ENCODE data around the gene NCDN. TPM values are rescaled to one million over a fixed set of nuclear protein-coding genes. Genes with fewer than 3 reads are reported as not detected.

Gene NCDN
- total RNA-seq, 4 donors from 2014 or later = 8.7 to 16.8 (median 14.0) TPM

- intact Hi-C loops (cut with DNase I; ENCODE audit: low total_unique reads) = no loop called here
- Histone ChIP-seq H3K4me3 (no peak overlapping the region), H3K27me3 (no peaks in the 10 kb centered on the region), H3K4me1 (peaks cover 57 to 83% of the 10 kb centered on the region in 2 donors), H3K27ac (no peak overlapping the region), H3K9me3 (no peaks in the 10 kb centered on the region), H3K36me3 (no peaks in the 10 kb centered on the region)
- ATAC-seq (no peak), DNase-seq (no peak)
- in situ Hi-C loops (cut with MboI; ENCODE audit: low sequenced_read_pairs in 4 of 4) = no loop called here
- no peak for TF ChIP-seq POLR2A (IDR thresholded peaks at IDR 0.05)
- TF ChIP-seq CTCF (IDR thresholded peaks at IDR 0.05 in 4 of 5, conservative IDR thresholded peaks at IDR 0.05 in 1 of 5) = no peak
Observed at GRCh38 chr1:35536556-35537162, 20.9 kb upstream of the NCDN start.

GRCh38 chr1:35537806-35538205 lies 19.8 kb upstream of the NCDN start:
- no peaks in the 10 kb centered on the region for H3K9me3 ChIP-seq
- no peak overlapping the region for H3K27ac ChIP-seq
- in situ Hi-C loops (cut with MboI; ENCODE audit: low sequenced_read_pairs in 4 of 4) (no loop called here), intact Hi-C loops (cut with DNase I; ENCODE audit: low total_unique reads) (no loop called here)
- peaks cover 54 to 81% of the 10 kb centered on the region in 2 donors for H3K4me1 ChIP-seq
- no peak for DNase-seq
- H3K4me3 ChIP-seq = no peak overlapping the region
- ATAC-seq = no peak
- no peaks in the 10 kb centered on the region for H3K36me3 ChIP-seq
- no peaks in the 10 kb centered on the region for H3K27me3 ChIP-seq
- TF ChIP-seq POLR2A (IDR thresholded peaks at IDR 0.05) = no peak
- TF ChIP-seq CTCF (IDR thresholded peaks at IDR 0.05 in 4 of 5, conservative IDR thresholded peaks at IDR 0.05 in 1 of 5) = no peak

- no peaks in the 10 kb centered on the region for H3K27me3 ChIP-seq
- ATAC-seq (peak in 1 of 2 donors; percentile 27), DNase-seq (no peak)
- H3K27ac ChIP-seq = peak overlapping the region in 3 of 4 donors; percentile 30 to 49 (median 41)
- H3K9me3 ChIP-seq = no peaks in the 10 kb centered on the region
- TF ChIP-seq CTCF (IDR thresholded peaks at IDR 0.05 in 4 of 5, conservative IDR thresholded peaks at IDR 0.05 in 1 of 5) (no peak), POLR2A (IDR thresholded peaks at IDR 0.05) (no peak)
- intact Hi-C loops (cut with DNase I; ENCODE audit: low total_unique reads) (no loop called here), in situ Hi-C loops (cut with MboI; ENCODE audit: low sequenced_read_pairs in 4 of 4) (no loop called here)
- no peak overlapping the region for H3K4me3 ChIP-seq
- no peaks in the 10 kb centered on the region for H3K36me3 ChIP-seq
- peaks cover 55 to 75% of the 10 kb centered on the region in 2 donors for H3K4me1 ChIP-seq
Observed at GRCh38 chr1:35539073-35539823, 18.4 kb upstream of the NCDN start.

GRCh38 chr1:35539824-35540261 lies 17.8 kb upstream of the NCDN start:
- in situ Hi-C loops (cut with MboI; ENCODE audit: low sequenced_read_pairs in 4 of 4) (no loop called here), intact Hi-C loops (cut with DNase I; ENCODE audit: low total_unique reads) (no loop called here)
- no peaks in the 10 kb centered on the region for H3K27me3 ChIP-seq
- H3K4me1 ChIP-seq = peaks cover 58 to 77% of the 10 kb centered on the region in 2 donors
- DNase-seq (no peak), ATAC-seq (no peak)
- no peak overlapping the region for H3K4me3 ChIP-seq
- H3K36me3 ChIP-seq = no peaks in the 10 kb centered on the region
- peak overlapping the region in 1 of 4 donors; percentile 49 for H3K27ac ChIP-seq
- H3K9me3 ChIP-seq = no peaks in the 10 kb centered on the region
- no peak for TF ChIP-seq POLR2A (IDR thresholded peaks at IDR 0.05)
- TF ChIP-seq CTCF (IDR thresholded peaks at IDR 0.05 in 4 of 5, conservative IDR thresholded peaks at IDR 0.05 in 1 of 5) = no peak
